H9 (cell line): ENCODE results near the gene TMEM200A. TPM values are rescaled to one million over a fixed set of nuclear protein-coding genes. Genes with fewer than 3 reads are reported as not detected.
A peak's percentile ranks its signal among the peaks of the same experiment; 100 is the strongest.

Experiments
- DNase-seq: peaks from one replicate; pipeline ENCODE4 v3.0.0-alpha.2; 2017
- H2AFZ ChIP-seq: one replicate; pipeline ENCODE4 v1.6.1; 2013; ENCODE audit warnings: mild to moderate bottlenecking, low read length, control low read depth, moderate library complexity
- H2AK5ac ChIP-seq: 2 replicates; pipeline ENCODE4 v1.6.1; 2013; ENCODE audit warnings: low read length, control low read depth, mixed read lengths; ENCODE audit not compliant: insufficient read length
- H2BK120ac ChIP-seq: one replicate; pipeline ENCODE4 v1.6.1; 2013; ENCODE audit warnings: low read depth, mild to moderate bottlenecking, low read length, control low read depth, inconsistent platforms; ENCODE audit not compliant: poor library complexity, severe bottlenecking
- H2BK12ac ChIP-seq: 2 replicates; pipeline ENCODE4 v1.6.1; 2013; ENCODE audit warnings: low read length, control low read depth, mixed read lengths, low read depth; ENCODE audit not compliant: insufficient read length
- H2BK15ac ChIP-seq: 2 replicates; pipeline ENCODE4 v1.6.1; 2013; ENCODE audit warnings: low read depth, low read length, control low read depth
- H2BK20ac ChIP-seq: one replicate; pipeline ENCODE4 v1.6.1; 2013; ENCODE audit warnings: low read depth, mild to moderate bottlenecking, low read length, control low read depth, inconsistent platforms; ENCODE audit not compliant: poor library complexity, severe bottlenecking
- H2BK5ac ChIP-seq: 2 replicates; pipeline ENCODE4 v1.6.1; 2013; ENCODE audit warnings: low read length, control low read depth, mixed read lengths; ENCODE audit not compliant: insufficient read length
- H3K14ac ChIP-seq: 2 replicates; pipeline ENCODE4 v1.6.1; 2013; ENCODE audit warnings: low read length, control low read depth; ENCODE audit not compliant: insufficient read depth
- H3K18ac ChIP-seq: 2 replicates; pipeline ENCODE4 v1.6.1; 2013; ENCODE audit warnings: low read depth, mild to moderate bottlenecking, mixed read lengths, low read length, control low read depth; ENCODE audit not compliant: insufficient read length
- H3K23ac ChIP-seq: 2 replicates; pipeline ENCODE4 v1.6.1; 2013; ENCODE audit warnings: low read length, control low read depth, mixed read lengths, low read depth; ENCODE audit not compliant: insufficient read length
- H3K23me2 ChIP-seq: 2 replicates; pipeline ENCODE4 v1.6.1; 2013; ENCODE audit warnings: low read depth, mild to moderate bottlenecking, mixed read lengths, low read length, control low read depth; ENCODE audit not compliant: insufficient read length, poor library complexity, severe bottlenecking
- H3K27ac ChIP-seq: 2 replicates; pipeline ENCODE4 v1.5.1; 2013; ENCODE audit warnings: low read length, control low read depth, mixed read lengths, low read depth; ENCODE audit not compliant: insufficient read length
- H3K27me3 ChIP-seq: 2 replicates; pipeline ENCODE4 v1.6.1; 2013; ENCODE audit warnings: low read length, control low read depth, inconsistent platforms; ENCODE audit not compliant: insufficient read depth
- H3K4ac ChIP-seq: 2 replicates; pipeline ENCODE4 v1.6.1; 2013; ENCODE audit warnings: low read depth, mild to moderate bottlenecking, control low read depth, inconsistent platforms, low read length, moderate library complexity
- H3K4me1 ChIP-seq: 2 replicates; pipeline ENCODE4 v1.6.1; 2013; ENCODE audit warnings: low read length, control low read depth, inconsistent platforms; ENCODE audit not compliant: insufficient read depth
- H3K4me2 ChIP-seq: 2 replicates; pipeline ENCODE4 v1.6.1; 2013; ENCODE audit warnings: low read length, control low read depth, mixed read lengths; ENCODE audit not compliant: insufficient read length, insufficient read depth
- H3K56ac ChIP-seq: 2 replicates; pipeline ENCODE4 v1.6.1; 2013; ENCODE audit warnings: low read depth, mild to moderate bottlenecking, mixed read lengths, low read length, control low read depth; ENCODE audit not compliant: insufficient read length
- H3K79me1 ChIP-seq: 2 replicates; pipeline ENCODE4 v1.6.1; 2013; ENCODE audit warnings: low read depth, mild to moderate bottlenecking, moderate library complexity, low read length, control low read depth, inconsistent platforms; ENCODE audit not compliant: insufficient read depth, poor library complexity, severe bottlenecking
- H3K79me2 ChIP-seq: 2 replicates; pipeline ENCODE4 v1.6.1; 2013; ENCODE audit warnings: low read length, control low read depth, inconsistent platforms; ENCODE audit not compliant: insufficient read depth
- H3K9ac ChIP-seq: 2 replicates; pipeline ENCODE4 v1.6.1; 2013; ENCODE audit warnings: low read length, control low read depth, mixed read lengths; ENCODE audit not compliant: insufficient read length; ENCODE audit errors: extremely low read depth
- H3K9me3 ChIP-seq: one replicate; pipeline ENCODE4 v1.6.1; 2013; ENCODE audit warnings: low read depth, low read length, inconsistent platforms; ENCODE audit not compliant: control insufficient read depth
- H3T11ph ChIP-seq: one replicate; pipeline ENCODE4 v1.6.1; 2013; ENCODE audit warnings: mild to moderate bottlenecking, low read length, control low read depth, inconsistent platforms
- H4K20me1 ChIP-seq: one replicate; pipeline ENCODE4 v1.6.1; 2013; ENCODE audit not compliant: control insufficient read depth, insufficient read length, insufficient read depth
- H4K5ac ChIP-seq: 2 replicates; pipeline ENCODE4 v1.6.1; 2013; ENCODE audit warnings: low read depth, mild to moderate bottlenecking, mixed read lengths, low read length, control low read depth; ENCODE audit not compliant: insufficient read length
- H4K8ac ChIP-seq: replicated peaks from 2 replicates; pipeline ENCODE4 v1.6.1; 2013; ENCODE audit warnings: low read length, control low read depth, mixed read lengths, low read depth; ENCODE audit not compliant: insufficient read length
- H4K91ac ChIP-seq: 2 replicates; pipeline ENCODE4 v1.6.1; 2013; ENCODE audit warnings: low read depth, mild to moderate bottlenecking, moderate library complexity, mixed read lengths, low read length, control low read depth; ENCODE audit not compliant: insufficient read length
- H3K27ac Mint-ChIP-seq, 3 experiments: 2 replicates in 2 of 3; 3 replicates in 1 of 3; pipeline ENCODE4 v1.8.0; 2020 to 2021; ENCODE audit warnings: mixed read lengths in 3 of 3, mild to moderate bottlenecking in 1 of 3, moderate library complexity in 1 of 3
- H3K27me3 Mint-ChIP-seq: 2 replicates; pipeline ENCODE4 v1.8.0; 2021; ENCODE audit warnings: low read depth, mild to moderate bottlenecking, moderate library complexity, mixed read lengths
- H3K36me3 Mint-ChIP-seq, 3 experiments: 2 replicates in 2 of 3; 3 replicates in 1 of 3; pipeline ENCODE4 v1.8.0; 2020 to 2021; ENCODE audit warnings: low read depth in 3 of 3, mixed read lengths in 3 of 3; ENCODE audit not compliant: insufficient read depth in 1 of 3
- H3K4me1 Mint-ChIP-seq, 2 experiments: 2 replicates each; pipeline ENCODE4 v1.8.0; 2020; ENCODE audit warnings: mixed read lengths in 2 of 2
- H3K4me3 Mint-ChIP-seq, 2 experiments: 2 replicates in 1 of 2; 3 replicates in 1 of 2; pipeline ENCODE4 v1.8.0; 2020 to 2021; ENCODE audit warnings: mild to moderate bottlenecking in 2 of 2, mixed read lengths in 2 of 2, moderate library complexity in 1 of 2
- H3K9me3 Mint-ChIP-seq, 2 experiments: 2 replicates in 1 of 2; 3 replicates in 1 of 2; pipeline ENCODE4 v1.8.0; 2020; ENCODE audit warnings: mild to moderate bottlenecking in 2 of 2, mixed read lengths in 2 of 2, moderate library complexity in 1 of 2
- WGBS: extraction: QIAGEN DNeasy Blood & Tissue Kit; methylation state at CpG from one replicate; pipeline ENCODE4 v1.1.7; 2013; ENCODE audit warnings: missing lambda C conversion rate, low lambda C conversion rate, mixed read lengths; ENCODE audit not compliant: insufficient read length; ENCODE audit errors: extremely low coverage; 5-methylcytosine and 5-hydroxymethylcytosine counted together
- total RNA-seq: library from RNA; stranded (reverse); gene quantifications from 2 replicates; pipeline ENCODE4 v1.2.1, GENCODE V29; 2021
- TF ChIP-seq, protein P1 (sequence below): fragments of 200-600 bp; sonication (generic); conservative IDR thresholded peaks from 3 replicates; pipeline ENCODE4 v1.8.0; 2021; ENCODE audit warnings: antibody characterized with exemption, mild to moderate bottlenecking

The TMEM200A gene
- total RNA-seq, 1 experiment from 2014 or later = 6.1 TPM

DNA sequence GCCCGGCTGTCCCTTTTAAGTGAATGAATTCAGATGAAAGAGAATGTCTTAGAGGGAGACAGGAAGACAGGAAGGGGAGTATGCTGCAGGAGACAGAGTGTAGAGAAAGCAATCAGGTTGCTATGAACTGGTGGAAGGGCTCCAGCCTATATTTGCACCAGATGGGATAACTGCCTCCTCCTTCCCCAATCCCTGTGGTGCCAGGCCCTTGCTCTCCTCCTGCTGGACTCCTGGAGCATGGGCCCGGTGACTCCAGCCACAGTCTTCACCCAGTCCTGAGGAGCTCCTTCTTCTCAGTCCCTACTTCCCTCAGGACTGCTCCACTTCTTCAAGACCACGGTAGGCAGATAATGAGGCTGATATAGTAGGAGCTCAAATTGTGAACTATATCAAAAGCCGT, 91.8 kb downstream of the TMEM200A start:
- H3K23ac ChIP-seq = no peak overlapping the region
- Mint-ChIP-seq H3K9me3 (no peaks in the 10 kb centered on the region), H3K27ac (no peak overlapping the region), H3K4me1 (peaks cover 8 to 10% of the 10 kb centered on the region in 2 experiments), H3K27me3 (peaks cover 2% of the 10 kb centered on the region; the same call in 1 of the 2 replicates), H3K36me3 (no peaks in the 10 kb centered on the region), H3K4me3 (no peak overlapping the region)
- no peak overlapping the region for H4K5ac ChIP-seq
- H3K14ac ChIP-seq = no peak overlapping the region
- no peak overlapping the region for H3K27ac ChIP-seq
- no CpG with 5 or more reads among the region's 4 CpGs for WGBS
- H2BK5ac ChIP-seq = no peak overlapping the region
- no peak overlapping the region for H3K56ac ChIP-seq
- H3K4me1 ChIP-seq = no peaks in the 10 kb centered on the region
- H3K4ac ChIP-seq = no peak overlapping the region
- no peak overlapping the region for H4K8ac ChIP-seq
- H3K18ac ChIP-seq = no peak overlapping the region
- no peaks in the 10 kb centered on the region for H3K79me2 ChIP-seq
- H3K4me2 ChIP-seq = no peak overlapping the region
- H2BK15ac ChIP-seq = no peak overlapping the region
- H3K9ac ChIP-seq = no peak overlapping the region
- H3T11ph ChIP-seq = no peak overlapping the region
- no peak overlapping the region for H2AFZ ChIP-seq
- no peak overlapping the region for H2BK20ac ChIP-seq
- H3K23me2 ChIP-seq = no peaks in the 10 kb centered on the region
- H2BK120ac ChIP-seq = no peak overlapping the region
- TF ChIP-seq, protein P1, sequence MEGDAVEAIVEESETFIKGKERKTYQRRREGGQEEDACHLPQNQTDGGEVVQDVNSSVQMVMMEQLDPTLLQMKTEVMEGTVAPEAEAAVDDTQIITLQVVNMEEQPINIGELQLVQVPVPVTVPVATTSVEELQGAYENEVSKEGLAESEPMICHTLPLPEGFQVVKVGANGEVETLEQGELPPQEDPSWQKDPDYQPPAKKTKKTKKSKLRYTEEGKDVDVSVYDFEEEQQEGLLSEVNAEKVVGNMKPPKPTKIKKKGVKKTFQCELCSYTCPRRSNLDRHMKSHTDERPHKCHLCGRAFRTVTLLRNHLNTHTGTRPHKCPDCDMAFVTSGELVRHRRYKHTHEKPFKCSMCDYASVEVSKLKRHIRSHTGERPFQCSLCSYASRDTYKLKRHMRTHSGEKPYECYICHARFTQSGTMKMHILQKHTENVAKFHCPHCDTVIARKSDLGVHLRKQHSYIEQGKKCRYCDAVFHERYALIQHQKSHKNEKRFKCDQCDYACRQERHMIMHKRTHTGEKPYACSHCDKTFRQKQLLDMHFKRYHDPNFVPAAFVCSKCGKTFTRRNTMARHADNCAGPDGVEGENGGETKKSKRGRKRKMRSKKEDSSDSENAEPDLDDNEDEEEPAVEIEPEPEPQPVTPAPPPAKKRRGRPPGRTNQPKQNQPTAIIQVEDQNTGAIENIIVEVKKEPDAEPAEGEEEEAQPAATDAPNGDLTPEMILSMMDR = no peak; the same call in 2 of the 3 replicates
- DNase-seq = peak; percentile 39
- no peaks in the 10 kb centered on the region for H3K27me3 ChIP-seq
- H4K20me1 ChIP-seq = no peaks in the 10 kb centered on the region
- H3K9me3 ChIP-seq = no peaks in the 10 kb centered on the region
- no peak overlapping the region for H4K91ac ChIP-seq
- H3K79me1 ChIP-seq = no peaks in the 10 kb centered on the region
- H2AK5ac ChIP-seq = no peak overlapping the region
- H2BK12ac ChIP-seq = no peak overlapping the region
